GM12891 (cell line): ENCODE data around the gene PLA2G2C.
A peak's percentile ranks its signal among the peaks of the same experiment; 100 is the strongest.

Experiments used
- DNase-seq: peaks from one replicate; pipeline ENCODE4 v3.0.0; 2011; ENCODE audit warnings: low spot score; ENCODE audit not compliant: insufficient read length
- FAIRE-seq: peaks from 2 replicates; lab custom pipeline; 2011; peaks lifted over from hg19 to GRCh38; lab: Jason Lieb, UNC
- PAX5 ChIP-seq: IDR thresholded peaks from 2 replicates; pipeline ENCODE4 v1.6.1; 2011; ENCODE audit warnings: low read length, moderate library complexity, mild to moderate bottlenecking; ENCODE audit not compliant: insufficient read depth, severe bottlenecking
- POLR2A ChIP-seq: IDR thresholded peaks from 2 replicates; pipeline ENCODE4 v1.6.1; 2011; ENCODE audit warnings: low read depth, low read length, control low read depth
- POLR2AphosphoS5 ChIP-seq: IDR thresholded peaks from 2 replicates; pipeline ENCODE4 v1.6.1; 2011; ENCODE audit warnings: low read depth, low read length, control low read depth
- POU2F2 ChIP-seq: IDR thresholded peaks from 2 replicates; pipeline ENCODE4 v1.6.1; 2011; ENCODE audit warnings: low read depth, mild to moderate bottlenecking, control low read depth, low read length, moderate library complexity
- SPI1 ChIP-seq: IDR thresholded peaks from 2 replicates; pipeline ENCODE4 v1.6.1; 2011; ENCODE audit warnings: low read depth, low read length, control low read depth
- TAF1 ChIP-seq: IDR thresholded peaks from 2 replicates; pipeline ENCODE4 v1.6.1; 2011; ENCODE audit warnings: low read depth, low read length, control low read depth

PLA2G2C gene

DNA sequence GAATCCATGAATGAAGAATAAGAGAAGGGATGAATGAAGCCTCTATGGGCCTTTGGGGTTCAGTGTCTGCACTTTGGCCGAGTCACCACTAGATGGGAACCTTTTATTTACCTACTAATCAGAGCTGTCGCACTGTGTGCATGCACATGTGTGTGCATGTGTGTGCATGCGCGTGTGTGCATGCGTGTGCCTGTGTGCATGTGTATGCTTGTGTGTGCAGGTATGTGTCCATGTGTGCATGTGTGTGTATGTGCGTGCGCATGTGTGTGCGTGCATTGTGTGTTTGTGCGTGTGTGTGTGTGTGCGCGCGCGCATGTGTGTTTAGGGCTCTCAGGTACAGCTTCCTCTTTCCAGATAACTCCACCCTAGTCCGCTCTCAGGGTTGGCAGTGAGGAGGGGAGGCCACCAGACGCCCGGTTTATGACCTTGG is 20.8 kb downstream of the PLA2G2C start:
- DNase-seq (no peak), FAIRE-seq (peak; percentile 68)
- TF ChIP-seq POLR2AphosphoS5: no peak
- no peak for TF ChIP-seq PAX5
- TF ChIP-seq POU2F2: no peak
- no peak for TF ChIP-seq POLR2A
- TF ChIP-seq TAF1: no peak
- no peak for TF ChIP-seq SPI1

DNA sequence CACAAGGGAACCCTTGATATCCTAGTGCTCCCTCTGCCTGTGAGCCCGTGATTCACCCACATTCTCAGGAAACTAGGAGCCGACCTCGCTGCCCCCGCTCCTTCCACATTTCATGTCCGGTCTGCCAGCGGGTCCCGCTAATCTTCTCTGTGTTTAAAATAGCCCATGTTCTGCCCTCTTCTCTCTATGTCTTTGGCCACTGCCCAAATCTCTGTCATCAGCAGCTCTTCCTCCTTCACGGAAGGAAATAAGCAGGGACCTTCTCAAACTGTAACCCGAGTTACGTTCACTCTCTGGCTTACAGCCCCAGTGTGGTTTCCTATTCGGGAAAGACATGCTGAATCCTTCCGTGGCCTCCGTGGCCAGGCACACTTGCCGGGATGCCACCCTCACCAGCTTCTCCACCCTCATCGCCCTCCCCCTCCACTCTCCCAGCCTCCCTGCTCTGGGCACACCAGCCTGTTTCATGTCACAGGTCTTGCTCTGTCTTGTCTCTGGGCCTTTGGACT is 21.6 kb downstream of the PLA2G2C start:
- no peak for FAIRE-seq
- TF ChIP-seq TAF1 (no peak), SPI1 (no peak), POLR2A (no peak), POU2F2 (no peak), POLR2AphosphoS5 (no peak), PAX5 (no peak)
- no peak for DNase-seq

DNA sequence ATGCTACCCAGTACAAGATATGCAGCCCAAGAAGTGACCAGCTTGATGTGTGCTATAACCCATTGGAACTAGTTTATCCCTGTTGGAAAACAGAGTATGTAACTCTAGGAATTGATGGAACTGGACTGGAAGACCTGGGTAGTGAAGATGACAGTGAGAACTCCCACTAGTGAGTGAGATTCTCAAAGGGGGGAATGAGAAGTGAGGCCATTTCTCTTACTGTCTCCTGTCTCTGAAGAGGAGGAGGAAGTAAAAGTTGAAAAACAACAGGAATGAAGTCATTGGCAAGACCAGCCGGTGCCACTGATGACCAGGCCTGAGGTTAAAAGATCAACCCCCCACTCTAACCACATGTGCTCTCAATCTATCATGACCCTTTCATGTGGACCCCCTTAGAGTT is 26.3 kb downstream of the PLA2G2C start:
- no peak for DNase-seq
- no peak for FAIRE-seq
- TF ChIP-seq POU2F2 (no peak), PAX5 (no peak), SPI1 (no peak)

DNA sequence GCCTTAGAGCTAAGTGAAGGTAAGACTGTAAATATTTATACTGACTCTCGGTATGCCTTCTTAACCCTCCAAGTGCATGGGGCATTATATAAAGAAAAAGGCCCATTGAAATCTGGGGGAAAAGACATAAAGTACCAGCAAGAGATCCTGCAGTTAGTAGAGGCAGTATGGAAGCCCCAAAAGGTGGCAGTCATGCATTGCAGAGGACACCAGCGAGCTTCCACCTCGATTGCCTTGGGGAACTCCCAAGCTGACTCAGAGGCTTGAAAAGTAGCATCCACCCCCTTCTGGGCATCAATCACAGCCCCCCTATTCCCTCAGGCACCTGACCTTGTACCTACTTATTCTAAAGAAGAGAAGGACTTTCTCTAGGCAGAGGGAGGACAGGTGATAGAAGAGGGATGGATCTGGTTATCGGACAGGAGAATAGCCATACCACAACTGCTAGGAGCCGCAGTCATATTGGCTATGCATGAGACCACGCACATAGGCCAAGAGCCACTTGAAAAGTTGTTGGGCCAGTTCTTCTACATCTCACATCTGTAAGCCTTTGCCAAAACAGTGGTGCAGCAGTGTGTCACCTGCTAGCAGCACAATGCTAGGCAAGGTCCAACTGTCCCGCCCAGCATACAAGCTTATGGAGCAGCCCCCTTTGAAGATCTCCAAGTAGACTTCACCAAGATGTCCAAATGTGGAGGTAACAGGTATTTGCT is 27.8 kb downstream of the PLA2G2C start:
- TF ChIP-seq POU2F2 (no peak), SPI1 (no peak), TAF1 (no peak), POLR2AphosphoS5 (no peak), POLR2A (no peak), PAX5 (no peak)
- no peak for DNase-seq
- FAIRE-seq: no peak

DNA sequence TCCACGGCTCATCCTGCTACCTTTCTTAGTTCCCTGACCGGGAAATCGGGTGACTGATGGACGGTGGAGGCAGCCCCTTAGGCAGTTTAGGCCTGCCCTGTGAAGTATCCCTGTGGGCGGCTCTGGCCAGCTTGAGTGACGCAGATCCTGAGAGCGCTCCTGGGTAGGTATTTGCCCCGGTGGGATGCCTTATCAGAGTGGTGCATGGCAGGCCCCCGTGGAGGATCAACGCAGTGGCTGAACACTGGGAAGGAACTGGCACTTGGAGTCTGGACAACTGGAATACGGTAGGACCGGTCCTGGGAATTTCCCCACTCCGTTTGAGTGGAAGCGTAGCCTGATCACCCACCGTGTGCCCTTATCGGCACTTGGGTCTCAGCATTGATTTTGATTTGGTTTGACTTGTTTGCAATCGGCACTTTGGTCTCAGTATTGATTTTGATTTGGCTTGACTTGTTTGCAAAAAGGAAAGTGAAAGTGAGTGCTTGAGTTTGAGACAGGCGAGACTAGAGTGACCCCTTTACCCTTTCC is 32.0 kb downstream of the PLA2G2C start:
- TF ChIP-seq POLR2AphosphoS5 (no peak), POLR2A (no peak), SPI1 (no peak), POU2F2 (no peak), TAF1 (no peak), PAX5 (no peak)
- FAIRE-seq: no peak
- DNase-seq: no peak

DNA sequence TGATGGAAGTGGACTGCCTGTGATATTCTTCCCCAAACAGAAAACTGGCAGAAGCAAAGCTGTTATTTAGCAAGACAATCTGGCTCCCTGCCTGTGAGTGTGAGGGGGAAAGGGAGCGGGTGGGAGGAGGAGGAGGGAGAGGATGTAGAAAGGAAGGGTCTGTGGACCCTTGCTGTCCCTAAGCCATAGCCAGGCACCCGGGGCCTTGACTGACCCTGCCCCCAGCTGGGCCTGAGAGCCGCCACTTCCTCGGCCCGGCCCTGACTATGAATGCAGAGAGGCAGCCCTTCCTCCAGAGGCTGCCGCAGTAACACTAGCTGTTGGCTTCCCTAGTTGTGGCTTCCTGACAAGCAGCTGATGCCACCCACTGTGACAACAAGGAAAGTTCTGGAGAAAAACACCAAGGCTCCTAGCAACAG is 33.3 kb downstream of the PLA2G2C start:
- FAIRE-seq: no peak
- DNase-seq: no peak
- no peak for TF ChIP-seq POLR2A
- TF ChIP-seq SPI1: no peak
- TF ChIP-seq TAF1: no peak
- TF ChIP-seq PAX5: no peak
- no peak for TF ChIP-seq POLR2AphosphoS5

DNA sequence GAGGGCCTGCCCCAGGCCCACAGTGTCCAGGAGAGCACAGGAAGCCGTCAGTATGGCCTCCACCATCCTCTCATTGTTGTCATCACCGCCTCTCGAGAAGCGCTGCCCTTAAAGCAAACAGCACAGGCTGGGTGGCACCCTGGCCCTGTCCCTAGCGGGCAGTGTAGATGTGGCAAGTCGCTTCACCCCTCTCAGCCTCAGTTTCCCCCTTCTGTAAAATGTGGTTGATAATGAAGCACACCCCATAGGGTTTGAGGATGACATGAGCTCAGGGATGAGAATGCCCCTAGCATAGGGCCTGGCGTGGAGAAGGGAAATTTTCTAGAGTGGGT is 33.8 kb downstream of the PLA2G2C start:
- peak; percentile 13 for FAIRE-seq
- TF ChIP-seq POLR2AphosphoS5: no peak
- TF ChIP-seq TAF1: no peak
- TF ChIP-seq PAX5: no peak
- no peak for TF ChIP-seq SPI1
- no peak for TF ChIP-seq POLR2A
- TF ChIP-seq POU2F2: no peak
- no peak for DNase-seq

DNA sequence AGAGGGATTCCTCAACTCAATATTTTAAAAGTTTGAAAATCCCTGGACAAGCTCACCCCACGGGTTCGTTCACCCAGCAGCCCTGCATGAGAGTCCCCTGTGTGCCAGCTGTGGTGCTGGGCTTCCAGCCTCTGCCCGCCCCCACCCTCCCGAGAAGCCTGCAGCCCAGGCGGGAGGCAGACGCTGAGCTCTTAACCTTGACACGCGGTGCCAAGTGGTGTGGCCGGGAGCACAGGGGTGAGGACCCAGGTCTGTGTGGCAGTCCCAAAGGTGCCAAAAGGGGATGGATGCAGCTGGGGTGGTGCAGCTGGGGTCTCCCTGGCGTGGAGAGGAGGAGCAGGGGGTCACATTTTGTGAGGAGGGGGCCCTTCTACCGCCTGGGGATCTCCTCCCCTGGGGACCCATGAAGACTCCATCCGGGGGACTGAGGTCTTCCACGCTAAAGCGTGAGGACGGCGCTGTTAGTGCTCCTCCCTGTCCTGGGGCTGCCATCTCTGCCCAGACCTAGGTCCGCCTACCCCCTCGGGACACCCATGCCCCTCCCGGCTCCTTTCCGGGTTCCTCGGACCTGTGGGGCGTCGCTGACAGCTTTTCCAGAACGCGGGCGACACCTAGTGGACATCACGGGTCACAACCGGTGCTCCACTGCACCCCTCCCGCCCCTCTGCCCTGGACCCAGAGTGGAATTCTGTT is 34.3 kb downstream of the PLA2G2C start:
- FAIRE-seq (peak; percentile 88), DNase-seq (peak; percentile 93)
- TF ChIP-seq POLR2A (no peak), POLR2AphosphoS5 (no peak), TAF1 (no peak), PAX5 (no peak), SPI1 (no peak), POU2F2 (no peak)

DNA sequence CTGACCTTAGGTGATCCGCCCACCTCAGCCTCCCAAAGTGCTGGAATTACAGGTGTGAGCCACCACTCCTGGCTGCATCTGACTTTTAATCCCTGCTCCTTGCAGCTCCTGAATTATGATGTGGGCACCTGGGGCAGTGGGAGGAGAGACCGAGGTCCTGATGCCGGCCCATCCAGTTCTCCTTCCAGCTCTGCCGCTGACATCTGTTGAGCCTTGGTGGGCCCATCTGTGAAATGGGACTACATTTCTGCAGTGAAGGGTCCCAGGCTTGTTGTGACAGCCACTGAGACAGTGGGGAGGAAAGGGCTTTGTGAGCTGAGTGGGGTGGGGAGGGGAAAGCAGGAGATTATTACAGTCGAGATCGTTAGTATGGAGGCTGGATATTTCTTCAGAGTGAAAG is 35.3 kb downstream of the PLA2G2C start:
- DNase-seq: no peak
- TF ChIP-seq PAX5: no peak
- TF ChIP-seq SPI1: no peak
- TF ChIP-seq POLR2A: no peak
- TF ChIP-seq POU2F2: no peak
- TF ChIP-seq POLR2AphosphoS5: no peak
- TF ChIP-seq TAF1: no peak
- FAIRE-seq: no peak

DNA sequence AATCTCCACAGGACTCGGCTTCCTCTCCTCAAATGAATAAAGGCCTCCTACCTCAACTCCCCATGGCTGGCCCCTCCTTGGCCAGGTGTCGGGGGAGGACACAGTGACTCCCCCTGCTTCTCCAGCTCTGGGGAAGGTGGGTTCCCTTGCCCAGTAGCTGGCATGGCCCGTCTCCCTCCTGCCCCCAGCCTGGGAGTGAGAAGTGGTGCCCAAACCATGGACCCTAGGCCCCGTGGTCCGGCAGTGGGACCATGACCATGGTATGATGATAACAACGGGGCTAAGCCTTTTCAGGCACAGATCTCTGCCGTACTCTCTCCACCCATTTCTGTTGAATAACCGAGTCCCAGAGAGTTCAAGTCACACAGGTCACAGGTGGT is 36.0 kb downstream of the PLA2G2C start:
- no peak for FAIRE-seq
- TF ChIP-seq PAX5: no peak
- TF ChIP-seq TAF1: no peak

More for the DNA sequence above, 36.0 kb downstream of the PLA2G2C start:
- no peak for DNase-seq
